MG63 (cell line): ENCODE data around the gene JAG1. TPM values are rescaled to one million over a fixed set of nuclear protein-coding genes. Genes with fewer than 3 reads are reported as not detected.

Source experiments
- DNase-seq: peaks from one replicate; pipeline ENCODE4 v3.0.0-alpha.2; 2020
- H3K27me3 ChIP-seq: fragments of 250-450 bp; sonication (Bioruptor Pico); 2 replicates; pipeline ENCODE4 v1.5.1; 2020; ENCODE audit warnings: mild to moderate bottlenecking, moderate library complexity
- H3K36me3 ChIP-seq: fragments of 250-450 bp; sonication (Bioruptor Pico); 2 replicates; pipeline ENCODE4 v1.5.1; 2020; ENCODE audit warnings: mild to moderate bottlenecking, moderate library complexity
- H3K4me3 ChIP-seq: fragments of 250-450 bp; sonication (Bioruptor Pico); 2 replicates; pipeline ENCODE4 v1.5.1; 2020; ENCODE audit warnings: mild to moderate bottlenecking, moderate library complexity
- H3K9me3 ChIP-seq: fragments of 250-450 bp; sonication (Bioruptor Pico); 2 replicates; pipeline ENCODE4 v1.5.1; 2020; ENCODE audit warnings: mild to moderate bottlenecking, moderate library complexity
- total RNA-seq: library from RNA; depleted of rRNA; stranded (reverse); fragments of >200 nt; shearing (Covaris generic); gene quantifications from 2 replicates; pipeline ENCODE4 v1.2.3, GENCODE V29; 2014; ENCODE audit warnings: low replicate concordance; rRNA removed

Gene JAG1
- 5.3 and 8.2 TPM in 2 replicates for total RNA-seq

- Histone ChIP-seq H3K36me3 (no peaks in the 10 kb centered on the region; the same call in none of the 2 replicates), H3K9me3 (no peaks in the 10 kb centered on the region), H3K27me3 (no peaks in the 10 kb centered on the region), H3K4me3 (peak within 1 kb of the TSS; percentile 59)
- peak; percentile 90 for DNase-seq
Observed at GRCh38 chr20:10673842-10674683, at the start of gene JAG1. Gene JAG1, minus strand, starts transcription at chr20:10673999. Its CDS starts 469 bp downstream, at chr20:10673530.

GRCh38 chr20:10721976-10722375 lies 48.2 kb upstream of the JAG1 start:
- DNase-seq: no peak
- Histone ChIP-seq H3K36me3 (no peaks in the 10 kb centered on the region), H3K27me3 (no peaks in the 10 kb centered on the region), H3K4me3 (no peak overlapping the region), H3K9me3 (no peaks in the 10 kb centered on the region)

GRCh38 chr20:10721137-10721896 lies 47.5 kb upstream of the JAG1 start:
- H3K9me3 ChIP-seq: no peaks in the 10 kb centered on the region
- DNase-seq: peak; percentile 16
- no peaks in the 10 kb centered on the region for H3K36me3 ChIP-seq
- no peaks in the 10 kb centered on the region for H3K27me3 ChIP-seq
- H3K4me3 ChIP-seq: no peak overlapping the region

GRCh38 chr20:10720565-10720964 lies 46.8 kb upstream of the JAG1 start:
- Histone ChIP-seq H3K27me3 (no peaks in the 10 kb centered on the region), H3K4me3 (no peak overlapping the region), H3K36me3 (no peaks in the 10 kb centered on the region), H3K9me3 (no peaks in the 10 kb centered on the region)
- no peak for DNase-seq

DNA sequence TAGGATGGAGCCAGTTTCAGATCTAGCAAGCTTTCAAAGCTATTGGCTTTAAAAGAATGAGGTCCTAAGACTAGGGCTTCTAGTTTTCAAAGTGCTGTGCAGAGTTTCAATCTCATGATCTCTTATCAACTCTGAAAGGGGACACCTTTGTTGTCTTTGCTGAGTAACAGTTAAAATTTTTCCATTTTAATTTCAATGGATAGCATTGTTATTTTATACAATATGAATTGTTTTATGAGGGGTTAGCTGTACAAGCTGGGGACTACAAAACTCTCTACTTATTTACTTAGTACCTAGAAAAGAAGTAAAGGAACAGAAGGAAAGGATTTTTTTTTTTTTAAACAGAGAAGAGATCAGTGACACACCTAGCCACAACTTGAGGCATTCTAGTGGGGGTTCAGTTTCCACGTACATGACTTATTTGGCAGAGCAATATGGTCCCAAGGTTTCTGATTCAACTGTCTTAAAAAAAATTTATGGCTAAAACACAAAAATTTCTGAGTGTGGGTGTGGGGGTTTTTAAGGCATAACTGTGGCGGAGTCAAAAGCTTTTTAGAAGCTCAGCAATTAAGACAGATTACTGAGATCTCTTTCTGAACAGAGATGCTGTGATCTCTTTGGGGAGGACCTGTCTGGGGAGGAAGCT lies 46.1 kb upstream of the JAG1 start:
- no peak for DNase-seq
- no peaks in the 10 kb centered on the region for H3K36me3 ChIP-seq
- no peaks in the 10 kb centered on the region for H3K27me3 ChIP-seq
- no peaks in the 10 kb centered on the region for H3K9me3 ChIP-seq
- no peak overlapping the region for H3K4me3 ChIP-seq

DNA sequence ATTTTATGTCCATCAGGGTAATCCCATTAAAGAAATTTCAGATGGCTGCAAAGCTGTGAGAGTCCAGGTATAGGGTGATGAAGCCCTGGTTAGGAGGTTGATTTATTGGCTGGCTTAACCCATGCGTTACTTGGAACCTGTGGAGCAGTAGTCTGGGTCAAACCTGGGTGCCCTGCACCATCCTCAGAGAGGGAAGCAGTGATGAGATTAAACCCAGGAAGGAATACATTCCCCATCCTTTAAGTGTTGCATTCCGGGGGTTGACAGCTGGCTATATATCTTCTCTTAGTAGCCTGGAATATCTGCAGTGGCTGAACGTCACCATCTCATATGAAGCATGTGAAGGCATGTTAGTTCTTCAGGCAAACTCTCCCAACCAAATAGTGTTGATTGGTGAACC lies 44.9 kb upstream of the JAG1 start:
- DNase-seq: no peak
- Histone ChIP-seq H3K4me3 (no peak overlapping the region), H3K9me3 (no peaks in the 10 kb centered on the region), H3K36me3 (no peaks in the 10 kb centered on the region), H3K27me3 (no peaks in the 10 kb centered on the region)

- no peak for DNase-seq
- Histone ChIP-seq H3K36me3 (no peaks in the 10 kb centered on the region), H3K9me3 (no peaks in the 10 kb centered on the region), H3K27me3 (no peaks in the 10 kb centered on the region), H3K4me3 (no peak overlapping the region)
Observed at GRCh38 chr20:10716855-10717254, 43.1 kb upstream of the JAG1 start.

GRCh38 chr20:10715035-10715434 lies 41.2 kb upstream of the JAG1 start:
- Histone ChIP-seq H3K36me3 (no peaks in the 10 kb centered on the region), H3K9me3 (no peaks in the 10 kb centered on the region), H3K4me3 (no peak overlapping the region), H3K27me3 (no peaks in the 10 kb centered on the region)
- peak; percentile 31 for DNase-seq

DNA sequence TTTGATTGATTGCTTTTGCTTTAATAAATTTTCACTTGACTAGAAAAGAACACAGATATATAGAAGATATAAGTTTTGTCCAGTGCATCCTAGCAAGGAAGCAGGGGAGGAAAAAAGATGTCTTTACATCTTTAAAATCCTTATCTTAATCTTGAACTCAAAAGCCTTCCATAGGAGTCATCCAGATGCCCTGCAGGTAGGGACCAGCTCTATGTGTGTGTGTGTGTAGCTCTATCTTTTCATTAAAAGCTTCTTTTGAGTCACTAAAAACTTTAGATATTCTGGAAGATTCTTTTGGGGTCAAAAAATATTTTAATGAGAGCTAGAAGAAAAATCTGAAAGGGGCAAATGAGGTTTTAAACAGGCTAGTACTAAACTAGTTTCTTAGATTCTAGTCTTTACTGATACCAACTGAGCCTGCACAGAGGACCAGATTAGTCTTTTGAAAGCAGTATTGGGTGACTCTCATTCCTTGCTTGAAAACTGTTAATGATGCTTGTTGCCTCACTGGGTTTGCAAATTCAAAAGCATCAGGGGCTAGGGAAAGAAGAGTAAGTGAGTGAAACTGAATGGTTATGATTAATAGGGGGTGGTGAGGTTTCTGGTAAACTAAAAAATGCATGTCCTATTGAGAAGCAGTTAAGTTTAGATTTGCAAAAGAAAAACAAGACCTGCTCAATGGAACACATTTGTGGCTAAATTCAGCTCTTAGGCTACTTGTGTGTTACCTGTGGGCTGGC lies 40.6 kb upstream of the JAG1 start:
- Histone ChIP-seq H3K9me3 (no peaks in the 10 kb centered on the region), H3K36me3 (no peaks in the 10 kb centered on the region), H3K27me3 (no peaks in the 10 kb centered on the region), H3K4me3 (no peak overlapping the region)
- DNase-seq: no peak

GRCh38 chr20:10713161-10713560 lies 39.4 kb upstream of the JAG1 start:
- no peaks in the 10 kb centered on the region for H3K9me3 ChIP-seq
- no peaks in the 10 kb centered on the region for H3K36me3 ChIP-seq
- H3K4me3 ChIP-seq: no peak overlapping the region
- DNase-seq: no peak
- no peaks in the 10 kb centered on the region for H3K27me3 ChIP-seq

GRCh38 chr20:10711903-10712451 lies 38.2 kb upstream of the JAG1 start:
- no peak for DNase-seq
- Histone ChIP-seq H3K9me3 (no peaks in the 10 kb centered on the region), H3K27me3 (no peaks in the 10 kb centered on the region), H3K4me3 (no peak overlapping the region), H3K36me3 (no peaks in the 10 kb centered on the region)

DNA sequence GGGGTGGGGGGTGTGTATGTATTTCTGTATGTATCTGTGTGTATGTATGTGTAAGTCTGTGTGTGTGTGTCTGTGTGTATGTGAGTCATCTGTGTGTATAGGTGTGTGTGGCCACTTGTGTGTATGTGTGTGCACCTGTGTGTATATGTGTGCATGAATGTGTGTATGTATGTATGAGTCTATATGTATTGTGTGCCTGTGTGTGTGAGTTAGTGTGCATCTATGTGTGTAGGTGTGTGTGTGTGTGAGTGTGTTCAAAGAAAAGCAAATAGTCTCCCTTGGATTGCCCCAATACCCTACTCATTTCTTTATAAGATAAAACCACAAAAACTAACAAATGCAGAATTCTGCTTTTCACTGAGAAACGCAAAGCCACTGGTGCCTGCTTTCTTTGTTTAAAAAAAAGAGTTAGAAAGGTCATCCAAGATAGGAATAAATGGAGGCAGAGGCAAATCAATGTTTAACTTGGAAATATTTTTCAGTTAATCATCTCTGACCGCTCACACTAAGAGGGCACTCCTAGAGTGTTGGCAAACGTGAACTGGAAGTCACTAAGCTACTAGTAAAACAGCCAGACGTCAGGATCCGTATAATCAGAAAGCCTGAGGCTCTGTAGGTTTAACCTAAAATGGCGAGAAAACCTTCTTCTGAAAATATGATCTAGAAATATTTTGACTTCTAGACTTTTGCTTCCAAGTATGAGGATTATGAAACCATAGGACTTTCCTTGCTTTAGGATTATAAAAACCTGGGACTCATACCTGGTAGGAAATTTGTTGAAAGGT lies 37.4 kb upstream of the JAG1 start:
- Histone ChIP-seq H3K36me3 (no peaks in the 10 kb centered on the region), H3K9me3 (no peaks in the 10 kb centered on the region), H3K4me3 (no peak overlapping the region), H3K27me3 (no peaks in the 10 kb centered on the region)
- no peak for DNase-seq

DNA sequence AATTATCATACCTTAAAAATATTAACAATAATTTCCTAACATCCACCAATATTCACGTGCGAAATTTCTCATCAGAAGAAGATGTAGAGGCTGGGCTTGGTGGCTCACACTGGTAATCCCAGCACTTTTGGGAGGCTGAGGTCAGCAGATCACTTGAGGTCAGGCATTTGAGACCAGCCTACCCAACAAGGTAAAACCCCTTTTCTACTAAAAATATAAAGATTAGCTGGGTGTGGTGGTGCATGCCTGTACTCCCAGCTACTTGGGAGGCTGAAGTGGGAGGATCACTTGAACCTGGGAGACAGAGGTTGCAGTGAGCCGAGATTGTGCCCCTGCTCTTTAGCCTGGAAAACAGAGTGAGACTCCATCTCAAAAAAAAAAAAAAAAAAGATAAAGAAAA lies 36.1 kb upstream of the JAG1 start:
- DNase-seq: no peak
- H3K27me3 ChIP-seq: no peaks in the 10 kb centered on the region
- H3K36me3 ChIP-seq: no peaks in the 10 kb centered on the region
- H3K9me3 ChIP-seq: no peaks in the 10 kb centered on the region
- no peak overlapping the region for H3K4me3 ChIP-seq

DNA sequence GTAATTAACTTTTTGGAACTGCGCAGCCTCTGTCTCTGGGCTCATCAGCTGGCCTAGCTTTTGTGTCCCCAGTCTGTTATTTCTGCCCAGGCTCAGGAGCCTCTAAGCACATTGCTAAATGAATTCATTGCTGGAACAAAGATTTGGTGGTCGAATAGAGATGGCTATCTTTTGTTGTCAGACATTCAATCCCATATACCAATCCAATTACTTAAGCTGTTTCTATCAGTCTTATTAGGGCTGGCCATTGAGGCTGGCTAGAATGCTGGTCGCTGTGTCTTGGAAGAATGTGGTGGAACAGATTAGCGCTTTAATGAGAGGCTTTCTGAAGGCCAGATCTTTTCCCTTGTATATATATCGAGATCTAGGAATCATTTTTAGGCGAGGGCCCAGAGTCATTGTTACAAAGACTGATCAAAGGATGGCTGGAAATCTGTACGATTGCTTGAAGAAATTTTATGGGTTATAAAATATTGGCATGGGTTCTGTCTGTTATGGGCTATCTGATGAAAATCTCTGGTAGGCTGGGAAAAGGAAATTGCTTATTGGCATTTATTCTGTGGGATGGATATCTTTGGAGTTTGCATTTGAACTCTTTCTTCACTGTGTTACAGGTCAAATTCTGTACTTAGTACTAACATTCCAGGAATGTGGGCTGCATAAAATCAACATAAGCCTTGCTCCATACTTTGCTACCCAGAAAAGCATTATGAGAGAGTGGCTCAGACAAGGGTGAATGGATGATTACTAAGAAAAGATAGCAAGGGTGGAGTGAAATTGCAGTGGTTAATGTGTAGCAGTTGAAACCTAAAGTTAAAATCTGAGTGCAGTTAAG lies 34.8 kb upstream of the JAG1 start:
- Histone ChIP-seq H3K36me3 (no peaks in the 10 kb centered on the region), H3K4me3 (no peak overlapping the region), H3K9me3 (no peaks in the 10 kb centered on the region), H3K27me3 (no peaks in the 10 kb centered on the region)
- DNase-seq: no peak

GRCh38 chr20:10707791-10708190 lies 34.0 kb upstream of the JAG1 start:
- Histone ChIP-seq H3K9me3 (no peaks in the 10 kb centered on the region), H3K36me3 (no peaks in the 10 kb centered on the region), H3K4me3 (no peak overlapping the region), H3K27me3 (no peaks in the 10 kb centered on the region)
- no peak for DNase-seq
